ENCODE data around the gene CD74. TPM values are rescaled to one million over a fixed set of nuclear protein-coding genes. Genes with fewer than 3 reads are reported as not detected.

CD74 gene
- total RNA-seq (1,000 to 10,000 TPM; 1,061 to 2,819 TPM), polyA plus RNA-seq (1,000 to 10,000 TPM; 1,429 to 2,010 TPM)
- long read RNA-seq, donor 1, transcript CD74-201 (9 exons, 981 nt): minor isoform, 18 of 99 reads
- long read RNA-seq, donor 1, transcript CD74-202 (8 exons, 1,449 nt): major isoform, 55 of 99 reads
- long read RNA-seq, donor 1, partial matches to known transcripts: 22 of 99 reads
- long read RNA-seq, donor 1, other reads (novel, unspliced or antisense): 0 of 99 reads
- long read RNA-seq, donor 2, transcript CD74-202 (8 exons, 1,449 nt): major isoform, 31 of 44 reads
- long read RNA-seq, donor 2, partial matches to known transcripts: 11 of 44 reads
- long read RNA-seq, donor 2, other reads (novel, unspliced or antisense): 0 of 44 reads
- long read RNA-seq, donor 3, transcript CD74-201 (9 exons, 981 nt): minor isoform, 7 of 54 reads
- long read RNA-seq, donor 3, transcript CD74-202 (8 exons, 1,449 nt): major isoform, 45 of 54 reads
- long read RNA-seq, donor 3, partial matches to known transcripts: 0 of 54 reads
- long read RNA-seq, donor 3, other reads (novel, unspliced or antisense): 0 of 54 reads
- long read RNA-seq, donor 4, transcript CD74-202 (8 exons, 1,449 nt): major isoform, 15 of 19 reads
- long read RNA-seq, donor 4, partial matches to known transcripts: 0 of 19 reads
- long read RNA-seq, donor 4, other reads (novel, unspliced or antisense): 0 of 19 reads
- long read RNA-seq, donor 5, transcript CD74-202 (8 exons, 1,449 nt): major isoform, 95 of 139 reads
- long read RNA-seq, donor 5, transcript CD74-201 (9 exons, 981 nt): minor isoform, 5 of 139 reads
- long read RNA-seq, donor 5, partial matches to known transcripts: 22 of 139 reads
- long read RNA-seq, donor 5, other reads (novel, unspliced or antisense): 13 of 139 reads

GRCh38 chr5:150412319-150413175 lies at the start of gene CD74:
TSS of gene CD74 (minus strand) at chr5:150412910. CDS start at chr5:150412749, 161 bp downstream.
- H3K36me3 ChIP-seq (ENCODE audit: control insufficient read depth in 4 of 4, insufficient read depth in 4 of 4, low read length in 4 of 4): peaks cover 0 to 3% (median 0%) of the 10 kb centered on the region in 4 donors
- peak; percentile 72 to 76 (median 76) for DNase-seq
- TF ChIP-seq CTCF (IDR thresholded peaks at IDR 0.05; ENCODE audit: control extremely low read depth, extremely low read depth): no peak
- peak within 1 kb of the TSS; percentile 42 for H3K4me3 ChIP-seq
- H3K4me1 ChIP-seq (ENCODE audit: control insufficient read depth in 5 of 5, insufficient read depth in 5 of 5, low read length in 5 of 5): peaks cover 0 to 15% (median 0%) of the 10 kb centered on the region in 5 donors
- H3K9ac ChIP-seq (ENCODE audit: insufficient read depth in 1 of 2, low read length in 2 of 2): peak within 1 kb of the TSS; percentile 59 to 82
- no peaks in the 10 kb centered on the region for H3K9me3 ChIP-seq (ENCODE audit: control insufficient read depth in 4 of 4, insufficient read depth in 3 of 4, low read length in 3 of 4)
- no peaks in the 10 kb centered on the region for H3K27me3 ChIP-seq (ENCODE audit: control insufficient read depth in 3 of 3, insufficient read depth in 3 of 3, low read length in 2 of 3)
- peak within 1 kb of the TSS; percentile 24 to 98 for H3K27ac ChIP-seq (ENCODE audit: low read depth in 1 of 2, low read length in 1 of 2)
- 7% methylated on average over 20 of the region's 20 CpGs for WGBS, 2 donors
- peak; percentile 79 for ATAC-seq (ENCODE audit: insufficient read depth, low FRiP score)

GRCh38 chr5:150461231-150461630 lies 48.5 kb upstream of the CD74 start:
- no peak for ATAC-seq (ENCODE audit: insufficient read depth, low FRiP score)
- WGBS, 2 donors: 19 to 57% methylated on average over 2 of the region's 2 CpGs
- Histone ChIP-seq H3K4me3 (no peak overlapping the region), H3K9me3 (ENCODE audit: control insufficient read depth in 4 of 4, insufficient read depth in 3 of 4, low read length in 3 of 4) (no peaks in the 10 kb centered on the region), H3K9ac (ENCODE audit: insufficient read depth in 1 of 2, low read length in 2 of 2) (no peak overlapping the region), H3K4me1 (ENCODE audit: control insufficient read depth in 5 of 5, insufficient read depth in 5 of 5, low read length in 5 of 5) (peaks cover 0 to 17% (median 6%) of the 10 kb centered on the region in 5 donors), H3K27me3 (ENCODE audit: control insufficient read depth in 3 of 3, insufficient read depth in 3 of 3, low read length in 2 of 3) (no peaks in the 10 kb centered on the region), H3K36me3 (ENCODE audit: control insufficient read depth in 4 of 4, insufficient read depth in 4 of 4, low read length in 4 of 4) (no peaks in the 10 kb centered on the region), H3K27ac (ENCODE audit: low read depth in 1 of 2, low read length in 1 of 2) (no peak overlapping the region)
- no peak for TF ChIP-seq CTCF (IDR thresholded peaks at IDR 0.05; ENCODE audit: control extremely low read depth, extremely low read depth)
- DNase-seq: no peak

- peak overlapping the region in 1 of 2 donors; percentile 15 for H3K27ac ChIP-seq (ENCODE audit: low read depth in 1 of 2, low read length in 1 of 2)
Measured at GRCh38 chr5:150460781-150461180, 48.1 kb upstream of the CD74 start.

More at GRCh38 chr5:150460781-150461180, 48.1 kb upstream of the CD74 start:
- Histone ChIP-seq H3K4me3 (no peak overlapping the region), H3K9ac (ENCODE audit: insufficient read depth in 1 of 2, low read length in 2 of 2) (no peak overlapping the region), H3K4me1 (ENCODE audit: control insufficient read depth in 5 of 5, insufficient read depth in 5 of 5, low read length in 5 of 5) (peaks cover 0 to 16% (median 4%) of the 10 kb centered on the region in 5 donors), H3K27me3 (ENCODE audit: control insufficient read depth in 3 of 3, insufficient read depth in 3 of 3, low read length in 2 of 3) (no peaks in the 10 kb centered on the region), H3K36me3 (ENCODE audit: control insufficient read depth in 4 of 4, insufficient read depth in 4 of 4, low read length in 4 of 4) (no peaks in the 10 kb centered on the region), H3K9me3 (ENCODE audit: control insufficient read depth in 4 of 4, insufficient read depth in 3 of 4, low read length in 3 of 4) (no peaks in the 10 kb centered on the region)
- DNase-seq (no peak), ATAC-seq (ENCODE audit: insufficient read depth, low FRiP score) (no peak)
- no peak for TF ChIP-seq CTCF (IDR thresholded peaks at IDR 0.05; ENCODE audit: control extremely low read depth, extremely low read depth)
- WGBS, 2 donors: 51 to 89% methylated on average over 2 of the region's 2 CpGs

All from lung (tissue), 16 donors.